HUES6 (cell line): ENCODE measurements around the gene FSD1L.
"Not testable (repeated sequence)": the region's sequence is repeated elsewhere in the genome, so short reads cannot be mapped to it uniquely, and the experiment has no call there.

Experiments used
- H3K27ac ChIP-seq: 2 replicates; pipeline ENCODE4 v1.7.0; 2013; ENCODE audit warnings: low read depth, mild to moderate bottlenecking, low read length, inconsistent platforms
- H3K27me3 ChIP-seq: 2 replicates; pipeline ENCODE4 v1.6.1; 2013; ENCODE audit warnings: low read length; ENCODE audit not compliant: control insufficient read depth, insufficient read depth
- H3K36me3 ChIP-seq: 2 replicates; pipeline ENCODE4 v1.6.1; 2013; ENCODE audit warnings: low read length; ENCODE audit not compliant: control insufficient read depth, insufficient read depth
- H3K4me1 ChIP-seq: 2 replicates; pipeline ENCODE4 v1.6.1; 2013; ENCODE audit warnings: low read length; ENCODE audit not compliant: control insufficient read depth, insufficient read depth
- H3K4me3 ChIP-seq: 2 replicates; pipeline ENCODE4 v1.5.1; 2013; ENCODE audit warnings: low read depth, low read length
- H3K9ac ChIP-seq: one replicate; pipeline ENCODE4 v1.6.1; 2013; ENCODE audit warnings: mild to moderate bottlenecking, low read length
- H3K9me3 ChIP-seq: 2 replicates; pipeline ENCODE4 v1.6.1; 2013; ENCODE audit warnings: low read depth, low read length; ENCODE audit not compliant: control insufficient read depth, insufficient read depth

The FSD1L gene

GRCh38 chr9:105579952-105580351 lies 132.1 kb downstream of the FSD1L start:
- H3K36me3 ChIP-seq, H3K4me1 ChIP-seq, H3K9ac ChIP-seq, H3K27me3 ChIP-seq, H3K9me3 ChIP-seq, H3K27ac ChIP-seq, H3K4me3 ChIP-seq: not testable (repeated sequence)

GRCh38 chr9:105581550-105581949 lies 133.7 kb downstream of the FSD1L start:
- H3K9me3 ChIP-seq, H3K27me3 ChIP-seq, H3K4me1 ChIP-seq, H3K36me3 ChIP-seq: not testable (repeated sequence)
- H3K27ac ChIP-seq = peak overlapping the region; percentile 56; the same call in 1 of the 2 replicates
- peak overlapping the region; percentile 76 for H3K9ac ChIP-seq
- H3K4me3 ChIP-seq = peak overlapping the region; percentile 66

GRCh38 chr9:105593145-105593544 lies 145.3 kb downstream of the FSD1L start:
- Histone ChIP-seq H3K4me3 (no peak overlapping the region), H3K9me3 (peaks cover 30% of the 10 kb centered on the region), H3K9ac (no peak overlapping the region), H3K27me3 (no peaks in the 10 kb centered on the region), H3K4me1 (no peaks in the 10 kb centered on the region), H3K27ac (no peak overlapping the region), H3K36me3 (peaks cover 9% of the 10 kb centered on the region; the same call in 1 of the 2 replicates)
